ENCODE data around the gene C18orf32. TPM values are rescaled to one million over a fixed set of nuclear protein-coding genes. Genes with fewer than 3 reads are reported as not detected.
"Not testable (repeated sequence)": the region's sequence is repeated elsewhere in the genome, so short reads cannot be mapped to it uniquely, and the experiment has no call there.

Gene C18orf32
- total and polyA plus RNA-seq, 10 donors = 33.3 to 66.7 (median 41.1) TPM

- Histone ChIP-seq H3K4me3 (no peak overlapping the region), H3K27ac (no peak overlapping the region), H3K9me3 (no peaks in the 10 kb centered on the region), H3K36me3 (no peaks in the 10 kb centered on the region), H3K27me3 (replicated peaks in 1 of 7) (peaks cover 0 to 4% (median 0%) of the 10 kb centered on the region in 7 donors), H3K4me1 (peaks cover 0 to 3% (median 0%) of the 10 kb centered on the region in 6 donors)
- intact Hi-C loops (cut with DNase I; ENCODE audit: low total_unique reads) = no loop called here
- TF ChIP-seq, protein P1, sequence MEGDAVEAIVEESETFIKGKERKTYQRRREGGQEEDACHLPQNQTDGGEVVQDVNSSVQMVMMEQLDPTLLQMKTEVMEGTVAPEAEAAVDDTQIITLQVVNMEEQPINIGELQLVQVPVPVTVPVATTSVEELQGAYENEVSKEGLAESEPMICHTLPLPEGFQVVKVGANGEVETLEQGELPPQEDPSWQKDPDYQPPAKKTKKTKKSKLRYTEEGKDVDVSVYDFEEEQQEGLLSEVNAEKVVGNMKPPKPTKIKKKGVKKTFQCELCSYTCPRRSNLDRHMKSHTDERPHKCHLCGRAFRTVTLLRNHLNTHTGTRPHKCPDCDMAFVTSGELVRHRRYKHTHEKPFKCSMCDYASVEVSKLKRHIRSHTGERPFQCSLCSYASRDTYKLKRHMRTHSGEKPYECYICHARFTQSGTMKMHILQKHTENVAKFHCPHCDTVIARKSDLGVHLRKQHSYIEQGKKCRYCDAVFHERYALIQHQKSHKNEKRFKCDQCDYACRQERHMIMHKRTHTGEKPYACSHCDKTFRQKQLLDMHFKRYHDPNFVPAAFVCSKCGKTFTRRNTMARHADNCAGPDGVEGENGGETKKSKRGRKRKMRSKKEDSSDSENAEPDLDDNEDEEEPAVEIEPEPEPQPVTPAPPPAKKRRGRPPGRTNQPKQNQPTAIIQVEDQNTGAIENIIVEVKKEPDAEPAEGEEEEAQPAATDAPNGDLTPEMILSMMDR (IDR thresholded peaks at IDR 0.05 in 8 of 11, conservative IDR thresholded peaks at IDR 0.05 in 3 of 11) = no peak
- no peak for TF ChIP-seq POLR2A (IDR thresholded peaks at IDR 0.05)
- DNase-seq = no peak
- 68 to 82% (median 73%) methylated on average over 9 of the region's 9 CpGs for WGBS, 5 donors
These were observed 27.5 kb upstream of the C18orf32 start for GRCh38 chr18:49514577-49514976.

GRCh38 chr18:49512876-49513275 lies 25.8 kb upstream of the C18orf32 start:
- H3K27ac ChIP-seq; H3K4me3 ChIP-seq; intact Hi-C loops (cut with DNase I; ENCODE audit: low total_unique reads); H3K9me3 ChIP-seq; H3K4me1 ChIP-seq; DNase-seq; H3K36me3 ChIP-seq: not testable (repeated sequence)
- H3K27me3 ChIP-seq (replicated peaks in 1 of 7) = peaks cover 0 to 10% (median 0%) of the 10 kb centered on the region in 7 donors
- 84 to 95% (median 93%) methylated on average over 8 of the region's 8 CpGs for WGBS, 5 donors

DNA sequence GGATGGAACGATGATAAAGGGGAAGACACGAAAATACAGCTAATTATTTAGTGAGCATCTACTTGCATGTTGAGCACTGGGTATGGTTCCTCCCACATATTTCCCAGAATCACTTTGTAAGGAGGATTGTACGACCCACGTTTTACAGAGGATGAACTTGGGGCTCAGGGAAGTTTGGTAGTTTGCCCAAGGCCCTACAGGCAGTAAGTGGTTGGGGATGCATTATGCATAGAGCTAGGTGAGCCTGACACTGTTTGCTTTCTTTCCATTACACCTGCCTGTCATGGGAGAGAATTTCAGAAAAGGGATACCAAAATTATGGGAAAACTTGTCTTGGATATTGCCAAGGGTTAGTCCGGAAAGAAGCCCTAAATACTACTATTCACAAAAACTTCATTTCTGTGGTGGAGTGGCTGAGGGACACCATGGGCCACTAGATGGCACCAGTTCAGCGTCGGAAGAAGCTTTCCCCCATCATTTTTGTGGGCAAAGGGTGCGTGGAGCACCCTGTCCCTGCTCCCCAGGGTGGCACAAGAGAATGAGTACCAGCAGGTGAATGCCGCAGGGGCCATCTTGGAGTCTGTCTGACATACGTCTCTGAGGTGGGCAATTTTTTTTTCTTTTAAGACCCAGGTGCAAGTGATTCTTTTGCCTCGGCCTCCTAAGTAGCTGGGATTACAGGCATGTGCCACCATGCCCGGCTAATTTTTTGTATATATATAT lies 23.5 kb upstream of the C18orf32 start:
- TF ChIP-seq POLR2A (IDR thresholded peaks at IDR 0.05) = no peak
- TF ChIP-seq, protein P1 (IDR thresholded peaks at IDR 0.05 in 8 of 11, conservative IDR thresholded peaks at IDR 0.05 in 3 of 11) = peak in 10 of 11 experiments; percentile 26 to 84 (median 72)
- Histone ChIP-seq H3K27me3 (replicated peaks in 1 of 7) (peaks cover 0 to 17% (median 0%) of the 10 kb centered on the region in 7 donors), H3K4me1 (peaks cover 0 to 3% (median 0%) of the 10 kb centered on the region in 6 donors), H3K36me3 (no peaks in the 10 kb centered on the region), H3K9me3 (no peaks in the 10 kb centered on the region), H3K27ac (no peak overlapping the region), H3K4me3 (no peak overlapping the region)
- intact Hi-C loops (cut with DNase I; ENCODE audit: low total_unique reads) = no loop called here
- WGBS, 5 donors = 38 to 54% (median 44%) methylated on average over 10 to 12 of the region's 12 CpGs
- DNase-seq = no peak

DNA sequence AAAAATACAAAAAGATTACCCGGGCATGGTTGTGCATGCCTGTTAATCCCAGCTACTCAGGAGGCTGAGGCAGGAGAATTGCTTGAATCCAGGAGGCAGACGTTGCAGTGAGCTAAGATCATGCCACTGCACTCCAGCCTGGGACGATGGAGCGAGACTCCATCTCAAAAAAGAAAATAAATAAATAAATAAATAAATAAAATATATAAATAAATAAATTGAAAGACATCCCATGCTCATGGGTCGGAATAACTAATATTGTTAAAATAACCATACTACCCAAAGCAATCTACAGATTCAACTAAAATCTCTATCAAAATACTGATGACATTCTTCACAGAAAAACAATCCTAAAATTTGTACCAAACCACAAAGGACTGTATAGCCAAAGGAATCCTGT lies 19.4 kb upstream of the C18orf32 start:
- intact Hi-C loops (cut with DNase I; ENCODE audit: low total_unique reads) = loop anchor here (5.0 kb wide), 1 partner anchor 351 kb away; no protein-coding TSS in a partner anchor
- DNase-seq, H3K36me3 ChIP-seq, H3K9me3 ChIP-seq, H3K4me3 ChIP-seq, H3K4me1 ChIP-seq, H3K27ac ChIP-seq: not testable (repeated sequence)
- peaks cover 0 to 25% (median 0%) of the 10 kb centered on the region in 7 donors for H3K27me3 ChIP-seq (replicated peaks in 1 of 7)
- 88 to 99% (median 89%) methylated on average over 5 of the region's 5 CpGs for WGBS, 5 donors

- WGBS, 5 donors = 25 to 54% (median 28%) methylated on average over 1 of the region's 1 CpG
- H3K4me1 ChIP-seq = no peaks in the 10 kb centered on the region
These were observed 16.9 kb upstream of the C18orf32 start for GRCh38 chr18:49503931-49504330.

More at GRCh38 chr18:49503931-49504330, 16.9 kb upstream of the C18orf32 start:
- TF ChIP-seq, protein P1 (IDR thresholded peaks at IDR 0.05 in 8 of 11, conservative IDR thresholded peaks at IDR 0.05 in 3 of 11) = no peak
- TF ChIP-seq POLR2A (IDR thresholded peaks at IDR 0.05) (no peak), POLR2AphosphoS5 (IDR thresholded peaks at IDR 0.05) (no peak)
- Histone ChIP-seq H3K27ac (no peak overlapping the region), H3K27me3 (replicated peaks in 1 of 7) (peaks cover 0 to 39% (median 5%) of the 10 kb centered on the region in 7 donors), H3K4me3 (no peak overlapping the region), H3K9me3 (no peaks in the 10 kb centered on the region), H3K36me3 (no peaks in the 10 kb centered on the region)
- intact Hi-C loops (cut with DNase I; ENCODE audit: low total_unique reads) = loop anchor here (5.0 kb wide), 1 partner anchor 773 kb away; no protein-coding TSS in a partner anchor
- no peak for DNase-seq
